PC-3 (cell line): ENCODE data around the gene TCAF1. TPM values are rescaled to one million over a fixed set of nuclear protein-coding genes. Genes with fewer than 3 reads are reported as not detected.

Experiments used
- ATAC-seq: fragments of 200-7000 bp; cut with Tn5 transposase; 2 replicates; pipeline ENCODE4 v1.9.1; 2020; ENCODE audit warnings: mild to moderate bottlenecking, moderate library complexity
- BruUV-seq: library from RNA; stranded (reverse); fragments of 400-500 nt; replicated peaks from 2 replicates; lab custom pipeline; 2021; lab: Mats Ljungman, UMichigan
- CTCF ChIA-PET: fragments of 300-600 bp; sonication (Branson Sonifier 250); formaldehyde crosslinking; loops from one replicate; lab custom pipeline; 2022; ENCODE audit warnings: antibody characterized with exemption; lab: Charles Lee
- POLR2A ChIA-PET: fragments of 300-600 bp; sonication (Branson Sonifier 250); formaldehyde crosslinking; loops from one replicate; lab custom pipeline; 2022; ENCODE audit warnings: antibody characterized with exemption; ENCODE audit not compliant: unreplicated experiment; lab: Charles Lee
- DNase-seq: peaks from one replicate; pipeline ENCODE4 v3.0.0-alpha.2; 2015
- H2AFZ ChIP-seq: fragments of 300-600 bp; sonication (generic); 2 replicates; pipeline ENCODE4 v1.6.0; 2016; ENCODE audit warnings: antibody characterized with exemption, low read length
- H3F3A ChIP-seq: fragments of 300-600 bp; sonication (generic); one replicate; pipeline ENCODE4 v1.6.0; 2017; ENCODE audit warnings: antibody characterized with exemption, low read length, control low read depth, mild to moderate bottlenecking; ENCODE audit not compliant: unreplicated experiment
- H3K27ac ChIP-seq: fragments of 300-600 bp; sonication (generic); 2 replicates; pipeline ENCODE4 v1.5.1; 2016; ENCODE audit warnings: mild to moderate bottlenecking, low read length
- H3K27me3 ChIP-seq: fragments of 300-600 bp; sonication (generic); 2 replicates; pipeline ENCODE4 v1.6.1; 2016; ENCODE audit warnings: low read length, mixed read lengths
- H3K36me3 ChIP-seq: fragments of 300-600 bp; sonication (generic); 2 replicates; pipeline ENCODE4 v1.6.1; 2016; ENCODE audit warnings: low read depth, mixed run types, low read length, mixed read lengths
- H3K4me1 ChIP-seq: fragments of 300-600 bp; sonication (generic); 2 replicates; pipeline ENCODE4 v1.5.1; 2016; ENCODE audit warnings: low read length; ENCODE audit not compliant: insufficient read depth
- H3K4me2 ChIP-seq: fragments of 300-600 bp; sonication (generic); 2 replicates; pipeline ENCODE4 v1.6.0; 2016; ENCODE audit warnings: low read length
- H3K4me3 ChIP-seq: fragments of 300-600 bp; sonication (generic); 2 replicates; pipeline ENCODE4 v1.5.1; 2016; ENCODE audit warnings: mild to moderate bottlenecking, low read length, mixed read lengths
- H3K79me2 ChIP-seq: fragments of 300-600 bp; sonication (generic); 2 replicates; pipeline ENCODE4 v1.6.1; 2017; ENCODE audit warnings: low read length, mixed read lengths
- H3K9ac ChIP-seq: fragments of 300-600 bp; sonication (generic); 2 replicates; pipeline ENCODE4 v1.6.0; 2016; ENCODE audit warnings: mild to moderate bottlenecking, low read length
- H3K9me2 ChIP-seq: fragments of 300-600 bp; sonication (generic); replicated peaks from 2 replicates; pipeline ENCODE4 v1.6.1; 2016; ENCODE audit warnings: mixed run types, low read length, mixed read lengths
- H3K9me3 ChIP-seq: fragments of 300-600 bp; sonication (generic); 2 replicates; pipeline ENCODE4 v1.6.1; 2016; ENCODE audit warnings: low read length, mixed read lengths
- H4K20me1 ChIP-seq: fragments of 300-600 bp; sonication (generic); 2 replicates; pipeline ENCODE4 v1.6.1; 2016; ENCODE audit warnings: low read length, mixed read lengths
- EZH2 ChIP-seq: fragments of 300-600 bp; sonication (generic); IDR thresholded peaks from one replicate; pipeline ENCODE4 v1.6.1; 2017; ENCODE audit warnings: antibody characterized with exemption, mild to moderate bottlenecking, low read length; ENCODE audit not compliant: unreplicated experiment
- EZH2phosphoT487 ChIP-seq: fragments of 300-600 bp; sonication (generic); IDR thresholded peaks from 2 replicates; pipeline ENCODE4 v1.6.1; 2018; ENCODE audit warnings: mild to moderate bottlenecking, antibody characterized with exemption, low read length, borderline replicate concordance
- intact Hi-C: fragments of 100-400 bp; cut with micrococcal nuclease; formaldehyde crosslinking; loops from 2 replicates; pipeline ENCODE4 v1.9.0; 2023
- total RNA-seq: library from RNA; depleted of rRNA; stranded (reverse); fragments of >200 nt; gene quantifications from 2 replicates; pipeline ENCODE4 v1.2.3, GENCODE V29; 2014
- TF ChIP-seq, protein P1 (sequence below): fragments of 300-600 bp; sonication (generic); conservative IDR thresholded peaks from 2 replicates; pipeline ENCODE4 v1.5.1; 2017; ENCODE audit warnings: antibody characterized with exemption, low read depth, mild to moderate bottlenecking, low read length

Gene TCAF1
- total RNA-seq, 1 experiment from 2014 or later, result 12.4 TPM

DNA sequence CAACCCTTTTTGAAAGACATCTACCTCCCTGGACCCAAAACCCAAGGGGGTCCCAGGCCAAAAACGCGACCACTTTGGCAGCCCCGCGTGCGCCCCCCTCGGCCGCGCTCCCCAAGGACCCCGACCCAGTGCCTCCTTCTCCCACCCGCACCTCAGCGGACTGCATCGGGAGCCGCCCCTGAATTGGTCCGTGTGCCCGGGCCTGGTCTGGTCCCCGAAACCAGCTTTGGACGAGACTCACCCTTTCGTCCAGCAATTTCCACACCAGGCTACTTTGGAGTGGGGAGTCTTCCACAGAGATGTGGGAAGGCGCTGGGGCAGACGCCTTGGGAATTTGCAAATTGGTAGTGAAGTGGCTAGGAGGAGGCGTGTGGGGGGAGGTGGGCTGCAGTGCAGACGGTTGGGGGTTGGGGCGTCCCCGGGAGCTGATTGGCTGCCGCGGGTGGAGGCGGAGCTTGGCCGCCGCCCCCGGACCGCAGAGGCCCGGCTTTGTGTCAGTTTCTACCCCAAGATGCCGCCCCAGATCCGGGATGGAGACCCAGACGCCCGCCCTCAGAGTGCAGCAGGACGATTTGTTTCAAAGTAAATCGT, 16.9 kb downstream of the TCAF1 start:
- H3F3A ChIP-seq, result no peaks in the 10 kb centered on the region
- no peak for DNase-seq
- ChIA-PET POLR2A (no interaction called here), CTCF (no interaction called here)
- H3K4me3 ChIP-seq, result no peak overlapping the region
- H3K4me2 ChIP-seq, result no peak overlapping the region
- H3K27me3 ChIP-seq, result no peaks in the 10 kb centered on the region
- intact Hi-C loops, result no loop called here
- no peak overlapping the region for H3K9ac ChIP-seq
- H4K20me1 ChIP-seq, result no peaks in the 10 kb centered on the region
- TF ChIP-seq, protein P1, sequence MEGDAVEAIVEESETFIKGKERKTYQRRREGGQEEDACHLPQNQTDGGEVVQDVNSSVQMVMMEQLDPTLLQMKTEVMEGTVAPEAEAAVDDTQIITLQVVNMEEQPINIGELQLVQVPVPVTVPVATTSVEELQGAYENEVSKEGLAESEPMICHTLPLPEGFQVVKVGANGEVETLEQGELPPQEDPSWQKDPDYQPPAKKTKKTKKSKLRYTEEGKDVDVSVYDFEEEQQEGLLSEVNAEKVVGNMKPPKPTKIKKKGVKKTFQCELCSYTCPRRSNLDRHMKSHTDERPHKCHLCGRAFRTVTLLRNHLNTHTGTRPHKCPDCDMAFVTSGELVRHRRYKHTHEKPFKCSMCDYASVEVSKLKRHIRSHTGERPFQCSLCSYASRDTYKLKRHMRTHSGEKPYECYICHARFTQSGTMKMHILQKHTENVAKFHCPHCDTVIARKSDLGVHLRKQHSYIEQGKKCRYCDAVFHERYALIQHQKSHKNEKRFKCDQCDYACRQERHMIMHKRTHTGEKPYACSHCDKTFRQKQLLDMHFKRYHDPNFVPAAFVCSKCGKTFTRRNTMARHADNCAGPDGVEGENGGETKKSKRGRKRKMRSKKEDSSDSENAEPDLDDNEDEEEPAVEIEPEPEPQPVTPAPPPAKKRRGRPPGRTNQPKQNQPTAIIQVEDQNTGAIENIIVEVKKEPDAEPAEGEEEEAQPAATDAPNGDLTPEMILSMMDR, result no peak
- TF ChIP-seq EZH2phosphoT487 (no peak), EZH2 (no peak)
- no peaks in the 10 kb centered on the region for H3K9me3 ChIP-seq
- H3K36me3 ChIP-seq, result no peaks in the 10 kb centered on the region
- no peak overlapping the region for H2AFZ ChIP-seq
- H3K27ac ChIP-seq, result no peak overlapping the region
- no peaks in the 10 kb centered on the region for H3K9me2 ChIP-seq
- H3K79me2 ChIP-seq, result no peaks in the 10 kb centered on the region
- BruUV-seq, result no TSS peak
- H3K4me1 ChIP-seq, result no peaks in the 10 kb centered on the region
- ATAC-seq, result no peak

DNA sequence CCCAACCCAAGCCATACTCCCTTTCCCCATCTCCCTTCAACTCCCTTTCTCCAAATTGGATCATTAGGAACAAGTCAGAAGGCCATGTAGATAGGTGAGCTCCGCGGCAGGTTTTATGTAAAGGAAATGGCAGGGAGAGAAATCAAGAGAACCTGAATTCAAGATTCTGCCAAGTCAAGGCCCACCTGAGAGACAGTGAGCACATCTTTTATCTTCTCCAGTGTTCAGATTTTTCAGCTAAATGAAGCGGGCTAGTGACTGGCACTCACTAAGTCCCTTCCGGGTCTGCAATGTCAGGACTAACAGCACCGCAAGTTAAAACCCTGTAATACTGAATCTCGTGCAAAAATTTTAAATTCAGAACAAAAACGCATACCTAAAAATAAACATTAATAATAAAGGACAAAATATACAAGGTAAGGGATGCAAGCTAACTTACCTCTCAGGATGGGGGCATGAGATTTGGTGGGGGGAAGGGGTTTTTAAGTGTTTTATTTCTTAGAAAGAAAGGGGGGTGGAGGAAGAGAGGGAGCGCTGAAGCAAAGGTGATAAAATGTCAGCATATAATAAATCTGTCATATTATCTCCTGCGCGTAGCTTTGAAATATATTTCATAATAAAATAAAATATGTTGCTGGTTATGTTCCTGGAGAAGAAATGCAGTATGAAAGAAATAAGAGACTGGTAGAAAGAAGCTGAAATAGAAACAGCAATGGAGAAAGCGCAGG, 17.6 kb downstream of the TCAF1 start:
- no peaks in the 10 kb centered on the region for H3K9me2 ChIP-seq
- no peaks in the 10 kb centered on the region for H3K4me1 ChIP-seq
- BruUV-seq, result no TSS peak
- H3K9me3 ChIP-seq, result no peaks in the 10 kb centered on the region
- H3K27me3 ChIP-seq, result no peaks in the 10 kb centered on the region
- TF ChIP-seq, protein P1, result no peak
- no peak for TF ChIP-seq EZH2
- no peak for TF ChIP-seq EZH2phosphoT487
- no peak overlapping the region for H3K4me3 ChIP-seq
- no peak overlapping the region for H3K4me2 ChIP-seq
- H3K79me2 ChIP-seq, result no peaks in the 10 kb centered on the region
- DNase-seq (no peak), ATAC-seq (no peak)
- H2AFZ ChIP-seq, result no peak overlapping the region
- intact Hi-C loops, result no loop called here
- ChIA-PET CTCF (interaction anchor here (0.6 kb wide), 1 partner anchor 148 kb away, joined by 4 read pairs; no protein-coding TSS in a partner anchor), POLR2A (no interaction called here)
- no peaks in the 10 kb centered on the region for H4K20me1 ChIP-seq
- no peaks in the 10 kb centered on the region for H3F3A ChIP-seq
- H3K27ac ChIP-seq, result no peak overlapping the region
- no peaks in the 10 kb centered on the region for H3K36me3 ChIP-seq
- H3K9ac ChIP-seq, result no peak overlapping the region

DNA sequence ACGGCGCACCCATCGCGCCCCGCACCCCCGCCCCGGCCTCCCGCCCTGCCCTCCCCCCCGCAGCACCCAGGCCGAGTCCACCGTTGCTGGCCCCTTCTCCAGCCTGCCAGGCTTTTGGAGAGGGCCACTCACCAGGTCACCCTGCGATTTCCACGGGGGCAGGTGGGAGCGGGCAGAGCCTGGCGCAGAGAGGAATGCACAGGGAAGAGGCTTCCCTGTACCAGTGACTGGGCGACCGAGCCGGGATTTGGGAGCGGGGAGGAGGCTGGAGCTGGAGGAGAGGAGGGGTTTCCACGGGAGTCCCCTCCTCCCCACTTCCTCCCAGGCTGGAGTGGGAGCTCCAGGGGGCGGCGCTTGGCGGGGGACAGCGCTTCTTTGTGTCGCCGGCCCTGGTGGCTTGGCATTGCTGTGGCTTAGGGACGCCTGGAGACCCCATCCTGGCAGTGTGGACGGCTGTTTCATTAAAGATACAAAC, 19.3 kb downstream of the TCAF1 start:
- no peaks in the 10 kb centered on the region for H3K9me2 ChIP-seq
- DNase-seq (no peak), ATAC-seq (no peak)
- intact Hi-C loops, result no loop called here
- no peaks in the 10 kb centered on the region for H3K4me1 ChIP-seq
- no peaks in the 10 kb centered on the region for H3K27me3 ChIP-seq
- BruUV-seq, result no TSS peak
- no peaks in the 10 kb centered on the region for H3K9me3 ChIP-seq
- H3K79me2 ChIP-seq, result no peaks in the 10 kb centered on the region
- TF ChIP-seq EZH2phosphoT487, result no peak
- TF ChIP-seq, protein P1, result no peak
- H4K20me1 ChIP-seq, result no peaks in the 10 kb centered on the region
- no peak overlapping the region for H2AFZ ChIP-seq
- no peak overlapping the region for H3K27ac ChIP-seq
- H3K36me3 ChIP-seq, result no peaks in the 10 kb centered on the region
- POLR2A ChIA-PET, result no interaction called here
- H3K4me3 ChIP-seq, result no peak overlapping the region
- H3K4me2 ChIP-seq, result no peak overlapping the region
- H3F3A ChIP-seq, result no peaks in the 10 kb centered on the region
- CTCF ChIA-PET, result no interaction called here
- H3K9ac ChIP-seq, result no peak overlapping the region
